HG02798 (cell line): Measurements from ENCODE around the gene BTF3.
"Not testable (repeated sequence)": the region's sequence is repeated elsewhere in the genome, so short reads cannot be mapped to it uniquely, and the experiment has no call there.

Experiments
- ATAC-seq: cut with Tn5 transposase; IDR thresholded peaks from one replicate; pipeline ENCODE4 v1.9.1; 2021; ENCODE audit warnings: mild to moderate bottlenecking; ENCODE audit not compliant: unreplicated experiment, poor library complexity

Gene BTF3

GRCh38 chr5:73498057-73498992 lies at the start of gene BTF3:
Gene BTF3, plus strand, starts transcription at chr5:73498442. Its CDS starts 226 bp downstream, at chr5:73498668.
- ATAC-seq = peak; percentile 97

- peak; percentile 64 for ATAC-seq
Observed at GRCh38 chr5:73448463-73449136, 49.6 kb upstream of the BTF3 start, which contains the start of gene FOXD1. Gene FOXD1, minus strand, starts transcription at chr5:73448777. Its CDS starts 415 bp downstream, at chr5:73448362.

GRCh38 chr5:73450137-73450536 lies 48.1 kb upstream of the BTF3 start:
- no peak for ATAC-seq

GRCh38 chr5:73450672-73451223 lies 47.5 kb upstream of the BTF3 start:
- ATAC-seq = no peak

- ATAC-seq = peak; percentile 45
Observed at GRCh38 chr5:73451224-73452130, 46.8 kb upstream of the BTF3 start.

GRCh38 chr5:73452215-73452614 lies 46.0 kb upstream of the BTF3 start:
- no peak for ATAC-seq

GRCh38 chr5:73454379-73455036 lies 43.7 kb upstream of the BTF3 start:
- ATAC-seq = peak; percentile 73

- not testable (repeated sequence) for ATAC-seq
Observed at GRCh38 chr5:73456462-73456861, 41.8 kb upstream of the BTF3 start.

GRCh38 chr5:73459366-73459765 lies 38.9 kb upstream of the BTF3 start:
- ATAC-seq = no peak

GRCh38 chr5:73460133-73460532 lies 38.1 kb upstream of the BTF3 start:
- no peak for ATAC-seq

GRCh38 chr5:73464016-73464745 lies 34.1 kb upstream of the BTF3 start:
- no peak for ATAC-seq

- not testable (repeated sequence) for ATAC-seq
Observed at GRCh38 chr5:73468638-73469037, 29.6 kb upstream of the BTF3 start.

- ATAC-seq = no peak
Observed at GRCh38 chr5:73469878-73470277, 28.4 kb upstream of the BTF3 start.

- ATAC-seq = no peak
Observed at GRCh38 chr5:73471654-73472053, 26.6 kb upstream of the BTF3 start.

- ATAC-seq = no peak
Observed at GRCh38 chr5:73472116-73472515, 26.1 kb upstream of the BTF3 start.

- no peak for ATAC-seq
Observed at GRCh38 chr5:73480500-73480899, 17.7 kb upstream of the BTF3 start.

- ATAC-seq = no peak
Observed at GRCh38 chr5:73482383-73483136, 15.7 kb upstream of the BTF3 start.

- no peak for ATAC-seq
Observed at GRCh38 chr5:73483676-73484075, 14.6 kb upstream of the BTF3 start.
